Measurements from ENCODE around the gene BCORL1.
A peak's percentile ranks its signal among the peaks of the same experiment; 100 is the strongest.

The BCORL1 gene

DNA sequence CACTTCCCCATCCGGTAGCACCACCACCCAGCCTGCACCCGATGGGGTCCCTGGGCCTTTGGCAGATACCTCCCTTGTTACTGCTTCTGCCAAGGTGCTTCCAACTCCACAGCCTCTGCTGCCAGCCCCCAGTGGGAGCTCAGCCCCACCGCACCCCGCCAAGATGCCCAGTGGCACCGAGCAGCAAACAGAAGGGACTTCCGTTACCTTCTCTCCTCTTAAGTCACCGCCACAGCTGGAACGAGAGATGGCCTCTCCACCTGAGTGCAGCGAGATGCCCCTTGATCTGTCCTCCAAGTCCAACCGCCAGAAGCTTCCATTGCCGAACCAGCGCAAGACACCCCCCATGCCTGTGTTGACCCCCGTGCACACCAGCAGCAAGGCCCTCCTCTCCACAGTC lies 31.9 kb downstream of the BCORL1 start:
- no peak for DNase-seq

DNA sequence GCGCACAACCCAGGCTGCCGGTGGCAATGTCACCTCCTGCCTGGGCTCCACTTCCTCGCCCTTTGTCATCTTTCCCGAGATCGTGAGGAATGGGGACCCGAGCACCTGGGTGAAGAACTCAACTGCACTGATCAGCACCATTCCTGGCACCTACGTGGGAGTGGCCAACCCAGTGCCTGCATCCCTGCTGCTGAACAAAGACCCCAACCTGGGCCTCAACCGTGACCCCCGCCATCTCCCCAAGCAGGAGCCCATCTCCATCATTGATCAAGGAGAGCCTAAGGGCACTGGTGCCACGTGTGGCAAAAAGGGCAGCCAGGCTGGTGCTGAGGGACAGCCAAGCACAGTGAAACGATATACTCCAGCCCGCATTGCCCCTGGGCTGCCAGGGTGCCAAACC lies 32.3 kb downstream of the BCORL1 start:
- DNase-seq, result no peak

DNA sequence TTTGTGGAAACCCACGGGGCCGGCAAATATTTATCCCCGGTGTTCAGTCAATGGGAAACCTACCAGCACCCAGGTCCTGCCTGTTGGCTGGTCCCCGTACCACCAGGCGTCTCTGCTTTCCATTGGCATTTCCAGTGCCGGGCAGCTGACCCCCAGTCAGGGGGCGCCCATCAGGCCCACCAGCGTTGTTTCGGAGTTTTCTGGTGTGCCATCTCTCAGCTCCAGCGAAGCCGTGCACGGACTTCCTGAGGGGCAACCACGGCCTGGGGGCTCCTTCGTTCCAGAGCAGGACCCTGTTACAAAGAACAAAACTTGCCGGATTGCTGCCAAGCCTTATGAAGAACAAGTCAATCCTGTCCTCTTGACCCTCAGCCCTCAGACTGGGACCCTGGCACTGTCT lies 32.7 kb downstream of the BCORL1 start:
- DNase-seq, result no peak

DNA sequence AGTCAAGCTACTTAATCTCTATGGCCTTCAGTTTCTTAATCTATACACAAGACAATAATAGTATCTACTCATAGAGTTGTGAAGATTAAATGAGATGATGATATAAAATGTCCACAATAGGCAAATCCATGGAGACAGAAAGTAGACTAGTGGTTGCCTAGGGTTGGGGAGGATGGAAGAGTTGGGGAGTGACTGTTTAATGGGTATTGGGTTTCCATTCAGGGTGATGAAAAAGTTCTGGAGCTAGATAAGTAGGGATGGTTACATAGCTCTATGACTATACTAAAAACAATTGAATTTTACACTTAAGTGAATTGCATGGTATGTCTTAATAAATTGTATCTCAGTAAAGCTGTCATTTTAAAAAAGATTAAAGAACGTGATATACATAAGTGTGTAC lies 35.7 kb downstream of the BCORL1 start:
- DNase-seq, result no peak

DNA sequence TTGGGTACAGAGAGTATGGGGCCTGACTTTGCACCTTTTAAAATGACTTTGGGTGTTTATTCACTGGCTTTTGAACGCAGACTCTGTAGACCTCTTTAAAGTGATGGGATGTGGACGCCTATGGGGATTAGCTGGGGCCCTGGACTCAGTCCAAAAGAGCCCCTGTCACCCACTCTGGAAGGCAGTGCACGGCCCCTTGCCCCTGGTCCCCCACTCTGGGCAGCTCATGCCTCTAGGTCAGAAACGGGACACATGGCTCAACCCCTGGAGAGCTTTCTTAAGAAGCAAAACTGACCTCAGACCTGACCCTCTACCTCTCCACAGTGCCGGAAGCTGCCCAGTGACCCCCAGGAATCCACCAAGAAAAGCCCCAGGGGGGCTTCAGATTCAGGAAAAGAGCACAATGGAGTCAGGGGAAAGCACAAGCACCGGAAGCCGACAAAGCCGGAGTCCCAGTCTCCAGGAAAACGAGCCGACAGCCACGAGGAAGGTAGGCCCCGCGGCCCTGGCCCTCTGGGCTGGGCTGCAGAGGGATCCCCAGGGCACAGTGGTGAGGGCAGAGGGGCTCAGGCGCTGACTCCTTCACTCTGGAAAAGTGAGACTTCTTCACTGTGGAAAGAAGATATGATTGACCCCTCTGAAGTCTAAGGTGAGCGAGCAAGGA lies 38.4 kb downstream of the BCORL1 start:
- no peak for DNase-seq

DNA sequence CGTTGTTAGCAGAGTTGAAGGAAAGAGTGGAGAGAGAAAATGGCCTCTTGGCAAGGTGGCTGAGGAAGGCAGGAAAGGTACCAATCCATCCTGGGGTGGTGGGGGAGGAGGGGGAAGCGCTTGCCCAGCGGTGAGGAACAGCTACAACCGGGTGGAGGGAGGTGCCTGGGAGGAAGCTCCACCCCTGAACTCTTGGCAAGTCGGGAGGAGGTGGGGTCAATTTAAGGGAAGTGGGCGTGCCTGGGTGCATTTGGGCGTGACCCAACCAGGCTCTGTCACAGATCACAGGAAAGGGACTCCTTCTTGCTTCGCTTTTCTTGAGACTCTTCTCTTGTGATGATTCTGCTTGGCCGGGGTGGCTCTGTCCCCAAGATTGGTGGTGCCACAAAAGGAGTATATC lies 41.7 kb downstream of the BCORL1 start:
- DNase-seq, result peak; percentile 48

DNA sequence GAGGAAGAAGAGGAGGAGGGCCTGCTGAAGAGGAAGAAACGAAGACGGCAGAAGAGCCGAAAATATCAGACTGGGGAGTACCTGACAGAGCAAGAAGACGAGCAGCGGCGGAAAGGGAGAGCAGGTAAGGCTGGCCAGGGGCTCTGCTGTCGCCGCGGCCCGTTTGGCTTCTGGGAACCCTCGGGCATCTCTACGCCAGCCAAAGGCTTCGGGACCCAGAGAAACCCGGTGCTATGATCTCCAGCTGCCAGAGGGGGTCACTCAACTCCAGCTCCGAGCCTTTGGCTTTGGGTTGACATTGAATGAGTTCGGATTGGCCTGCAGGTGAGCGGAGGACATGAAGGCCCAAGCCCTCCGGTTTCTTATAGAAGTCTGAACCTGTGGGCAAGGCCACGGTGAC lies 42.8 kb downstream of the BCORL1 start:
- DNase-seq, result no peak

DNA sequence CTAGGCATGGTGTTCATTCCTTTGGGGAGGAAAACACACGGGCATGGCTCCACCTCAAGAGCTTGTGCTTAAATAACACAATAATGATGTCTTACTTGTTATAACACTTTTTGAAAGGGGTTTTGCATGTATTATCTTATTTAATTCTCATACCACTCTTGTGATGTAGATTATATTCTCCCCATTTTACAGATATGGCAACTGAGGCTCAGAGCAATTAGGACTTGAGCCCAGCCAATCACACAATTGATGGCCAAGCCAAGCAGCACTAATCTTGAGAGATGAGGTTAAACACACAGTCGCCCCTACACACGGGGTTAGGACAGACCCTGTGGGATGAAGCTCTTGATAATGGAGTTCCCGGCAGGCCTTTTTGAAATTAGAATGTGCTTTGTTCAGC lies 45.1 kb downstream of the BCORL1 start:
- DNase-seq, result no peak

DNA sequence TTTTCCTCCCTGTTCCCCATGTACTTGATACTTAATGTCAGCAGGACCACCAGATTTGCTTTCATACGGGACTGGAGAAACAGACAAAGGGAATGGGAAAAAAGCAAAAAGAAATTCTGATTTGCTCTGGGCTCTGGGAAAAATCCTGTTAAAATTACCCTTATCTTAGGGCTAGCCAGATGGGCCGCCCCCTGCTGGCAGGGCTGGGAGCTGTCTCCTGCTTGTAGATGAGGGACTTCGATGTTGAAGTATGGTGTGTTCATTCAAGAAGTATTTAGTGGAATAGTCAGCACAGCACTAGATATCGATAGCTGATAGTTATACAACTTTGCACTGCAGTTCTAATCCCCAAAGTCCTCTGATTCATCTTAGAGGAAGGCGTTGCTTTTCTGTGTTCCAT lies 45.8 kb downstream of the BCORL1 start:
- DNase-seq, result peak; percentile 35

DNA sequence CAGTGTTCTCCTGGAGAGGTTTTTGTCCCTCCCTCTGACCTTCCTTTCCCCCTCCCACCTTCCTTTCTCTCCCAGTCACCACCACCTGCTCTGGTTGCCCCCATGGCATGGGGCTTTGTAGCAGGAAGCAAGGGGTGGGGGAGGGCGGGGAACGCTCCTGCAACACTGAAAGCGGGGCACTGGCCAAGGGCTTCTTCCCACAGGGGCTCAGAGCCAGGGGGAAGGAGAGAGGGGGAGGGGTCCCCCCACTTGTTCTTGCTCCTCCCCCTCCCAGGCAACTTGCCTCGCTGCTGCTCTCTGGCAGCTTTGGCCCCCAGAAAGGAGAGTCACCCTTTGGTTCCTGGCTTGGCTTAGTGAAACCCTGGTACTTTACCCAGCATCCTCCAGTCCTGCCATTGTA lies 48.4 kb downstream of the BCORL1 start:
- no peak for DNase-seq

DNA sequence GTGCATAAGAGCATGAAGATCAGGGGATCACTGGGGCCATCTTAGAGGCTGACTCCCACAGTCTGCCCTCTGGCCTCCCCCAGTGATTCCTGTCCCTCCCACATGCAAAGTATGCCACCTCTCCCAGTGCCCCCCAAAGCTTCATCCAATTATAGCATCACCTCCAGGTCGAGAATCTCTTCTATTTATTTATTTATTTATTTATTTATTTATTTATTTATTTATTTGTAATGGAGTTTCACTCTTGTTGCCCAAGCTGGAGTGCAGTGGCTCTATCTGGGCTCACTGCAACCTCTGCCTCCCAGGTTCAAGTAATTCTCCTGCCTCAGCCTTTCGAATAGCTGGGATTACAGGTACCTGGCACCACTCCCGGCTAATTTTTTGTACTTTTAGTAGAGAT lies 50.1 kb downstream of the BCORL1 start:
- no peak for DNase-seq

DNA sequence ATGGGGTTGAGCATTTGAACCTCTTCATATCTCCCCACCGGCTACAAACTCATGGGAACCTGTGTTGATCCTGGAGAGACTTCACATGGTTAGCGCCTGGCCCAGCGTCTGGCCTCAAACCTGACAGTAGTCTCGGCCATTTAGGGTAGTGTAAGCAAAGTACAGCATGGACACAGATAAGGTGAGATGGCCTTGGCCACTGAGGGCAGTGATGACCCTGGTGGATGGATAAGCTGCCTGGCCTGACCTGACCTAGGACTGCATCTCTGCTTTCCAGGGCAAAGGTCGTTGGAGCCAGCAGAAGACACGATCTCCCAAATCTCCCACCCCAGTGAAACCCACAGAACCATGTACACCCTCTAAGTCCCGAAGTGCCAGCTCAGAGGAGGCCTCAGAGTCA lies 51.7 kb downstream of the BCORL1 start:
- no peak for DNase-seq

DNA sequence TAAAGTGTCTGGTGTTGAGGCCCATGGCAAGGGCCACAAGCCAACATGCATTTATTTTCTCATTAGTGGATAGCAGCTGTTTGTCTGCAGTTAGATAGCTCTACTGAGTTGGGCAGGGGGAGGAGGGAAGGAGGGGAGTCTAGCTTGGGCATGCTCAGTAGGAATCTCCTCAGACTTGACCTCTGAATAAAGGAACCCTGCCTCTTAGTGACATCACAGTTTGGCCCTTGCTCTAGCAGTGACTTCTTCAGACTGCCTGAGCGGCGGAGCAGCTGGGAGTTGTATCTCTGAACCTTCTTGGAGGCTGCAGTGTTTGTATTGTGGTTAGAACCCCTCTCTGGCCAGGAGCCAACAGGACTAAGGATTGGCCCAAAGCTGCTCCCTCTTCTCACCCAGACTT lies 57.4 kb downstream of the BCORL1 start:
- no peak for DNase-seq

DNA sequence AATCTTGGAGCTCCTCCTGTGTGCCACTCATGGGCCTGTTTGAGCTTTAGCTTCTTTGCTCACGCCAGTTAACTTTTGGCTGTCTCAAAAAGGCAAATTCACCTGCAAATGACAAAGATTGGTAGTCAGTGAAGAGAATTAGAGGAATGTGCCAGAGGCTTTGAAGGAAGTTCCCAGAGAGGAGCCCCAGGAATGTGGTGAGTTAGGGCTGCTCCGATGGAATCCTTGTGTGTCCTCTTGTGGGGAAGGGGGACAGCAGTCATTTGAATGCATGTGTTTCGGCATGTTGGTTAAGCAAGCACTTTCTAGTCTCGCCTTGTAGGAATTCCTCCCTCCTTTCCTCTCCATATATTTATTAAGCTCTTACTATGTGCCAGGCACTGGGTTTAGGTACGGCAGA lies 65.0 kb downstream of the BCORL1 start:
- no peak for DNase-seq

DNA sequence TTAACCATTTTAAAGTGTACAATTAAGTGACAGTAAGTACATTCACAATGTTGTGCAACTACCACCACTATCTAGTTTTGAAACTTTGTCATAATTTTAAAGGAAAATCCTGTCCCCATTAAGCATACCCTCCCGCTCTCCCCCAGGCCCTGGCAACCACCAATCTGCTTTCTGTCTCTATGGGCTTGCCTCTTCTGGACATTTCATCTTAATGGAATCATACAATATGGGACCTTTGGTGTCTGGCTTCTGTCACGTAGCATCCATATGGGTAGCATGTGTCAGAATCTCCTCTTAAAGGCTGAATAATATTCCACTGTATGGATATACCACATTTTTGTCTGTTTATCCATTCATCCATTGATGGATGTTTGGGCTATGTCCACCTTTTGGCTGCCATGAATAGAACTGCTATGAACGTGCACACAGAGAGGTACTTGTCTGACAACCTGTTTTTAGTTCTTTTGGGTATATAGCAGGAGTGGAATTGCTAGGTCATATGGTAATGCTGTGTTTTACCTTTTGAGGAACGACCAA lies 66.3 kb downstream of the BCORL1 start:
- DNase-seq, result no peak

DNA sequence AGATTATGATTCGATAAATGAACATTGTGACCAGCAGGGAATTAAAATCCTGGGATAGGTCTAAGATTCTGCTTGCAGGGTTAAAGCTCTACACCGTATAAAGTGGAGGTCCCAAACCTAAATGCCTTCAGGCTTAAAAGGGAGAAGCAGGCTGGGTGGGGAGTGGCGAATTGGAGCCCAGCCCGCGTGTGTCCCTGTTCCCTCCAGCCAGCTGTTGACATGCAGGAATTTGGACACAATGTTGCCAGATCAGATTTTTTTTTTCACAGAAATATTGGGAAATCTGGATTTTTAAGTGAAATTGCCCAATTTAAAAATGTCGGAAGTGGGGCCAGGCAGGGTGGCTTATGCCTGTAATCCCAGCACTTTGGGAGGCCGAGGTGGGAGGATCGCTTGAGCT lies 67.4 kb downstream of the BCORL1 start:
- no peak for DNase-seq

DNA sequence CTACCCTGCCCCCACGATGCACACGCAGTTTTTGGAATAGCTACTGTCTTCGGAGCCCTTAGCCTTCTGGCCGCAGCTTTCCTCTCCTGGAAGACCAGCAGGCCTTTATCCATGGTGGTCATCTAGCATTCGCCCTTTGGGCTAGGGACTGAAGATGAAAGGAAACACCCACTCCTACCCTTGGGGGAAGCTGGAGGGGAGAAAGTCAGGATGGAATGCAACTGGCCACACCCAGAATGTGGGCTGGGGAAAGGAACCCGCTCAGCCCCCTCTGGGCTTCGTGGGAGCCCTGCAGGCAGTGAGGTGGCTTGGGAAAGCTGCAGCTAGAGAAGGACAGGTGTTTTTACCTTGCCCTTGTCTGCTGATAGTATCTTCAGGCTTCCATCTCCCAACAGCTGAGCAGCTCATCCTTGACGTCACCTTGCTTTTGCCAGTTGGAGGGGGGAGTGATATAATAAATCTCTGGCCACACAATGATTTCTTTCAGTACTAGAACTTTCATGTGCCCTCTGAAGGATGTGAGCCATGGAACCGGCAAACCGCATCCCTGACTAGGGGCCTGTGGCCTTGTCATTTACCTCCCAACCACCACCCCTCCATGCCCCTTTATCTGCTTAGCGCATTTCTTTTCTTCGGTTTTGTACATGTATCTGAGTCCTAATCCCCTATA lies 68.9 kb downstream of the BCORL1 start:
- no peak for DNase-seq

DNA sequence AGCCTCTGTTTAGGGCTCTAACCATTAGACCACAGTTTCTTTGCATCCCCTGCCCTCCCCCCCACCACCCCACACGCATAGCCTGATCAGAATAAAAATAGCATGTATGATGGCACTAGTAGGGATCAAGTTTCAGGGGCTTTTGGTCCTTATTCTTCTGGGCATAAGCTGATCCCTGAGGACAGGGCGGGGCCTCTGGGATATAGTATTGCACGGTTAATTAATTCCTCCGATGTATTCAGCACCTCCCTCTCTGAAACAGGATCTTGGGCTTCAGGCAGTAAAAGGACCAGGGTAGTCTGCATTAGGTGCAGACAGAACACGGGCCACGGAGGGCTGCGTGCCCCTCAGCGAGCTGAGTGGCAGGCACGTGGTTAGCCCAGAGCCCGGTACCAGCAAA lies 70.8 kb downstream of the BCORL1 start:
- DNase-seq, result no peak

DNA sequence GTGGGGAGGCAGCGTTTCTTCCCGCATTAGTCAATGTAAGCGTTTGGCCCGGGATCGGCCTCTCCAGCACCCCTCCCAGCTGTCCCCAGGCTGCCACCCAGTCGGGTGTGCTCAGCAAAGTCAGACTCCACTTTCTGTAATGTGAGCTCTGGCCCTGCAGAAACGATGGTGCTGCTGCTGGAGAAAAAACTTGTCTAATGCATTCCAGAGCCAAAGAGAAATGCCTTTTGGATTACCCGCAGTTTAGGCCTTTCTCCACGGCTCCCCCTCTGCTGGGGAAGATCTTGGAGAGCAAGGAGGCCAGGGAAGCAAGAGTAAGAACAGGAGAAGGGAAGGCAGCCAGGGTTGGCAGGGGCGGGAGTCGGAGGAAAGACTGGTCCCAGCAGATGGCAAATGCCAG lies 72.7 kb downstream of the BCORL1 start:
- DNase-seq, result no peak

DNA sequence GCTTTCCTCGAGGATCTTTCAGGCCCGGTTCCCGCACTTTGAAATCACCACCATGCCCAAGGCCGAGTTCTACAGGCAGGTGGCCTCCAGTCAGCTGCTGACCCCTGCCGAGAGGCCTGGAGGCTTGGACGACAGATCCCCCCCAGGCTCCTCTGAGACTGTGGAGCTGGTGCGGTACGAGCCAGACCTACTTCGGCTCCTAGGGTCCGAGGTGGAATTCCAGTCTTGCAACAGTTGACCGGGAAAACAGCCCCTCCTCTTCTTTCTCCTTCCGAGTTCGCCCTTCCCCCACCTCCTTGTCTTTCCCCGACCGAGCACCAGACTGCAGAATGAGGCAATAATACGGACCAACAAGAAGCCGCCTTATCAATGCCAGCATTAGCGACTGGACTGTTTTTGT lies 73.5 kb downstream of the BCORL1 start:
- no peak for DNase-seq

DNA sequence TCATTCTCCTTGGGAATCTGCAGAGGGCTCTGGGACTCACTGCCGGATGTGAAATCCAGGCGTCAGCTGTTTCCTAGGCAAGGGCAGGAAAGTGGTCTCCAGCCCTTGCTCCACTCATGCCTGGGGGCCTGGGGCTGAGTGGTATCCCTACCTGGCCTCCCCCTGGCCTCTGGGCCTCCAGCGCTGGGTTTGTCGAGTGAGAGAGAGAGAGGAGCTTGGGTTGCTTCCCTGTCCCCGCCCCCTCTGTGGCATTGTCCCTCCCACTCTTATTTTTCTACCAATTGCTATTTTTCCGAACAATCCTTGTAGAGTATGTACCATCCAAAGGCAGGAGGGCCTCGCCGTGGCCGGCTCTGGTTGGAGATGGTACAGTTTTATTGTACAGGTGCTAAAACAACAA lies 74.8 kb downstream of the BCORL1 start:
- DNase-seq, result no peak

DNA sequence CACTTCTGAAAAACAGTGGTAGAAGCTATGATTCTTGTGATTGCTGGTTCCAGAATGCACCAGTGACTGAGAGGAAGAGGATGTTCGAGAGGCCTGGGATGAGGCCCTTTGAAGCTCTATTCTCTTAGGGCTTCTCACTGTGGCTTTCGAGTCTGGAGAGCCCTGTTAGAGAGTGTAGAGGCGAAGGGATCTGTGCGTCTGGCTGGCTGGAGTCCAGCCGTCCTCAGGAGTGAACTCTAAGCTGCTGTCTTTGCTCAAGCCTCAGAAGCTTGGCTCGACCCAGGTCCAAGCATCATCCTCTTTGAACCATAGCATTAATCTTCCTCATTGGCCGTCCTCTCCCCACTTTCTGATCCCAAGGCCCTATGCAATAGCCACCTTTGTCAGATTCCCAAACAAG lies 76.2 kb downstream of the BCORL1 start:
- DNase-seq, result no peak

DNA sequence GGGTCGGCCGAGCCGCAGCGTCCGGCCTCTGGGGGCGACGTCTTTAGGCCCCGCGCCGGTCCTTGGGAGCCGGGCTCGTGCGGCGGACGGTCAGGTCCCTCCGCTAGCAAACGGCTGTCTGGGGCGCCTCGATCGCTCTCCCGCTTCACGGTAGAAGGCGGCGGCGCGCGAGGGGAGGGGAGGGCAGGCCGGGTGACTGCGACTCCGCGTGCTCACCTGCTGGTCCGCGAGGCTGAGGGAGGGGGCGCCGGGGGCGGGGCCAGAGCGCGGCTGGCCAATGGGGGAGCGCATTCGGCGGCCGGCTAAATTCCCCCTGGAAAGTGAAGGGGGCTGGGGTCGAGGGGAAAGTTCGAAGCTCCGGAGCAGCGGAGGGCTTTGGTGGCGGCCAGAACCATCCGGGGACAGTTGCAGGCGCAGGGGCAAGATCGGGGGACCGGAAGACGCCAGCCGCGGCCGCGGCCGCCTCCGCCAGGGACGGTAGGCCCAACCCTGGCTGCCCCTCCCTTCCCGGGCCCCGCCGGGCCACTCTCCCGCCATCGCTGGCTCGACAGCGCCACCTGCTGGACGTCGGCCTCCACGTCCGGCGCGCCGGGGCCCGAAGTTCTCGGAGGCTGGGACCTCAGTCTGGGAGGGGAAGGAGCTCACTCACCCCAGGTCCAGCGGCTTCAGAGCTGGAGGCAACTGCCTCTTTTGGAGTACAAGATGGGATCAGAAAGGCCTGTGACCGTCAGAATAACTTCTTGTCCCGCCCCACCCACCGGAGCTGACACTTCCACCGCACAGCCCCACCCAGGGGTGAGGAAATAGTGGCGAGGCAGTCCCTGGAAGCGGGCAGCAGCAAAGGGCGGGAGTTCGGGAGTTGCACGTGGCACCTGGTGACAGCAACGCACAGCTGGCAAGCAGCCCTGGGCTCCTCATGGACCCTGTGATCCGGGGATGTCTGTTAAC lies 78.0 kb downstream of the BCORL1 start:
- peak; percentile 86 for DNase-seq
